GM19463 (cell line): ENCODE results near the gene CLEC4D.
"Not testable (repeated sequence)": the region's sequence is repeated elsewhere in the genome, so short reads cannot be mapped to it uniquely, and the experiment has no call there.

Experiments used
- ATAC-seq: cut with Tn5 transposase; IDR thresholded peaks from one replicate; pipeline ENCODE4 v1.9.1; 2021; ENCODE audit warnings: mild to moderate bottlenecking, moderate library complexity; ENCODE audit not compliant: unreplicated experiment

CLEC4D gene

DNA sequence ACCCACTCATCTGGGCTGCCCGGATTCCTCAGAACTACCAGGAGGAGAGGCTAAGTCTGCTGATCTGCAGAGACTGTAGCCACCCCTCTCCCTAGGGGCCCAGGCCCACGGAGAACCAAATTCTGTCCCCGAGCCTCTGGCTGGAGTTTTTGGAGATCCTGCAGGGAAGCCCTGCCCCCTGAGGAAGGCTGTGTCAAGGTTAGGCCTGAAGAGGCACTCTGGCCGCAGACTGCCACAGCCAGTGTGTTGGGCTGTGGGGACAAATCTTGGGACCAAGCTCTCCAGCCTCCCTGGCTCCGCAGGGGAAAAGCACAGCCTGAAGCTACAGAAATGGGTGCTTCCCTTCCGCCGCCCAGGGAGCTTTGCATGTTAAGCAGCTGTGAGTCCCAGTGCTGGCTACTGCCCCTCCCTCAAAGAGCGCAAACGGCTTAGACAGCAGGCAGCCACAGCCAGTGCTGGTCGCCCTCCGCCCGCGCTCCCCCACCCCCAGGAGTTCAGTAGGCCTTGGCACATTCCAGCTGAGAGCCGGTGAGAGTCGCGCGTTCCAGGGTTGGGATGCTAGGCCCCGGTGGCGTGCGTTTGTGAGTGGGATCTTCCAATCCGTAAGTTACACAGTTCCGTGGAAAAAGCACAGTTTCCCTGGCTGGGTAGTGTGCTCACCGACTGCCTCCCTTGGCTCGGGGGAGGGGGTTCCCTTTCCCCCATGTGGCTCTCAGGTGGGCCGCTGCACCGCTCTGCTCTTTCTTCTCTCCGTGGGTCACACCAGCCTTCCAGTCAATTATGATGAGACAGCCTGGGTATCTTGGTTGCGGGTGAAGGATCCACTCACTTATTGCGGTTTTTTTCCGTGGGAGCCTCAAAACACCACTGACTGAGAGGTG, 14.2 kb downstream of the CLEC4D start:
- no peak for ATAC-seq

GRCh38 chr12:8532045-8532444, 18.7 kb downstream of the CLEC4D start:
- ATAC-seq = no peak

GRCh38 chr12:8537820-8538219, 24.5 kb downstream of the CLEC4D start:
- ATAC-seq = not testable (repeated sequence)

- ATAC-seq = not testable (repeated sequence)
These were observed 27.5 kb downstream of the CLEC4D start, which contains the start of gene CLEC4E for GRCh38 chr12:8540831-8541230. Gene CLEC4E, minus strand, starts transcription at chr12:8540905. Its CDS starts 108 bp downstream, at chr12:8540797.

DNA sequence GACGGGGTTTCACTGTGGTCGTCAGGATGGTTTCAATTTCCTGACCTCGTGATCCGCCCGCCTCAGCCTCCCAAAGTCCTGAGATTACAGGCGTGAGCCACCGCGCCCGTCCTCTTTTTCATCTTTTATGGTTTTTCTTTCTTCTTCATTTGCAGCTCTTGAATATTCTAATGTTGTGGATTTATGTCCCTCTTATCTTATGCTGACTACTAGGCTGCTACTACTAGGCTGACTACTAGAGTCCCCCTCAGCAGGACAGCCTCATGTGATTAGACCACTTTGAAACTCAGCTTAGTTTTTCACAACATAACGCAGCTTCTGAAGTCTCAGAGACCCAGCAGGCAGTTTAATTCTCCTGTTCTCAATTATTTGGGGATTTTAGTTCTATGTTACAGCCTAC, 28.3 kb downstream of the CLEC4D start:
- no peak for ATAC-seq

GRCh38 chr12:8544295-8544694, 31.0 kb downstream of the CLEC4D start:
- ATAC-seq = no peak

DNA sequence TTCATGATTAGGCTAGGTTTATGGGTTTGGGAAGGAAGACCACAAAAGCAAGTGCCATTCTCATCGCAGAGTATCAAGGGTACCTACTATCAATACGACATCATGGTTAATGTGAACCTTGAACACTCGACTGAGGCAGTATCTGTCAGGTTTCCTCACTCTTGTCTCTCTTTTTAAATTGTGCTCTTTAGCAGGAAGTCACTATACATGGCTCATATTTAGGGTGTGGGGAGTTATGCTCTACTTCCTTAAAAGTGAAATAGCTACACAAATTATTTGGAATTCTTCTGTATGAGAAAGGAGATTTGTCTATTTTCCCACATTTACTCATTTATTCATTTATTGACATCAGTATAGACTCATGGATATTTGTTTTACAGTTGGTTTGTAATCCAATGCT, 33.3 kb downstream of the CLEC4D start:
- no peak for ATAC-seq

DNA sequence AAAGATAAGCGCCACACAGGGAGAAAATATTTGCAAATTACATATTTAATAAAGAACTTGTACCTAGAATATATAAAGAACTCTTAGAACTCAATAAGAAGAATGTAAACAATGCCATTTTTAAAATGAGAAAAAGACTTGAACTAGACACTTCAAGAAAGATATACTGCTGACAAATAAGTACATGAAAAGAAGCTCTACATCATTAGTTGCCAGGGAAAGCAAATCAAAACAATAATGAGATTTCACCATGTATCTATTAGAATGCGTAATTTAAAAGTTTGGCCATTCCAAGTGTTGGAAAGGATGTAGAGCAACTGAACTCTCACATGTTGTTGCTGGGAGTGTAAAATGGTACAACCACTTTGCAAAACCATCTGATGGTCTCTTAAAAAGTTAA, 34.3 kb downstream of the CLEC4D start:
- ATAC-seq = no peak

GRCh38 chr12:8548192-8548591, 34.9 kb downstream of the CLEC4D start:
- ATAC-seq = no peak

GRCh38 chr12:8549381-8549780, 36.1 kb downstream of the CLEC4D start:
- ATAC-seq = no peak

- ATAC-seq = no peak
These were observed 39.9 kb downstream of the CLEC4D start for GRCh38 chr12:8553088-8553627.

- ATAC-seq = no peak
These were observed 41.3 kb downstream of the CLEC4D start for GRCh38 chr12:8554451-8555195.

GRCh38 chr12:8556531-8557097, 43.3 kb downstream of the CLEC4D start:
- no peak for ATAC-seq

GRCh38 chr12:8559676-8560075, 46.4 kb downstream of the CLEC4D start:
- no peak for ATAC-seq

- ATAC-seq = no peak
These were observed 47.7 kb downstream of the CLEC4D start for GRCh38 chr12:8561011-8561410.

- ATAC-seq = no peak
These were observed 49.0 kb downstream of the CLEC4D start for GRCh38 chr12:8562310-8562709.

DNA sequence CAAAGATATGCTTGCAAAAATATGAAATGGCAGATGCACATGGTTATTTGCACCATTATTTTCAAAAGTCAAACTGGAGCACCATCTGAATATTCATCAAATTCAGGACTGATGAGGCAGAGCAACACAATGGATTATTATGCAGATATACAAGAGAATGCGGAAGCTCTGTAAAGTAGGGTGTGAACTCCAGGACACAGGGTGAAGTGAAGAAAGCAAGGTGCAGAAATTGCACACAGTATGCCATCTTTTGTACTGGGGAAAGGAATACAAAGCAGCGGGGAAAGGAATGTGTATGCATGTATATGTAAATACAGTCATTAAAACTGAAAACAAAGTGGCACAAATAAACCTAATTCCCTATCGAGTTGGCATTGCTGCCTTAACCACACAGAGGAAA, 50.1 kb downstream of the CLEC4D start:
- no peak for ATAC-seq

GRCh38 chr12:8564656-8565055, 51.4 kb downstream of the CLEC4D start:
- ATAC-seq = no peak

GRCh38 chr12:8566052-8566451, 52.7 kb downstream of the CLEC4D start:
- ATAC-seq = not testable (repeated sequence)

DNA sequence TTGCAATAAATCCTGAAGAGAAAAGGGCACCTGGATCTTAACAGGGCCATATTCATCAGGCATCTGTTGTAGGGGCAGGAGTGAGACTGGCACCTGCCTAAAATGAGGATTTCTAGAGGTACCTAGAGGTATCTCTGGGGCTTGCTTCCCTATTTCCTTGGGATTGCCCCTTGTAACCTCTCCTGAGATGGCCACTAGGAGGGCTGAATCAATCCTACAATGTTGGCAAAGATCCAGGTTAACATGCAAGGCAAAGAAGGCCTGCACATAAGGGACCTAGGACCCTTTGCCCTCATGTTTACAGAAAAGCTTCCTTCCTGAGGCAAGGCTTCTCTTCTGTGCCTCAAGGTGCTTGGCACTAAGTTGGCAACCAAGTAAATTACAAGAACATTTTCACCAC, 53.2 kb downstream of the CLEC4D start:
- ATAC-seq = no peak
